Small intestine (tissue), 7 donors: Measurements from ENCODE around the gene SPRYD7. TPM values are rescaled to one million over a fixed set of nuclear protein-coding genes. Genes with fewer than 3 reads are reported as not detected.

ENCODE experiments used
- DNase-seq, 2 donors: peaks; one replicate each; pipeline versions ENCODE4 v3.0.0 to v3.0.0-alpha.2; 2013
- FAIRE-seq: peaks from 2 replicates; lab custom pipeline; 2012; peaks lifted over from hg19 to GRCh38; lab: Jason Lieb, UNC
- H3K27ac ChIP-seq, 3 donors: one replicate each; pipeline ENCODE4 v1.5.1; 2013; ENCODE audit warnings: low read length in 2 of 3, mild to moderate bottlenecking in 2 of 3, control low read depth in 1 of 3, inconsistent platforms in 1 of 3, low read depth in 1 of 3, moderate library complexity in 1 of 3
- H3K27me3 ChIP-seq, 3 donors: one replicate each; pipeline ENCODE4 v1.6.1; 2013; ENCODE audit warnings: low read length in 3 of 3, inconsistent platforms in 1 of 3; ENCODE audit not compliant: control insufficient read depth in 3 of 3, insufficient read depth in 3 of 3
- H3K36me3 ChIP-seq, 3 donors: one replicate each; pipeline ENCODE4 v1.6.1; 2013; ENCODE audit warnings: low read length in 3 of 3, inconsistent platforms in 1 of 3, low read depth in 1 of 3, mild to moderate bottlenecking in 1 of 3, moderate library complexity in 1 of 3; ENCODE audit not compliant: control insufficient read depth in 3 of 3, insufficient read depth in 2 of 3
- H3K4me1 ChIP-seq, 3 donors: one replicate each; pipeline ENCODE4 v1.6.1; 2013; ENCODE audit warnings: low read length in 2 of 3, inconsistent platforms in 1 of 3, low read depth in 1 of 3, mild to moderate bottlenecking in 1 of 3, moderate library complexity in 1 of 3; ENCODE audit not compliant: control insufficient read depth in 3 of 3, insufficient read depth in 2 of 3
- H3K4me3 ChIP-seq, 3 donors: one replicate each; pipeline ENCODE4 v1.5.1; 2013; ENCODE audit warnings: low read length in 3 of 3, control low read depth in 1 of 3, inconsistent platforms in 1 of 3, low read depth in 1 of 3, mild to moderate bottlenecking in 1 of 3, moderate library complexity in 1 of 3
- H3K9me3 ChIP-seq, 2 donors: one replicate each; pipeline ENCODE4 v1.6.1; 2013; ENCODE audit warnings: low read depth in 1 of 2, low read length in 1 of 2; ENCODE audit not compliant: control insufficient read depth in 2 of 2, insufficient read depth in 1 of 2
- WGBS, 3 donors: extraction: QIAGEN DNeasy Blood & Tissue Kit; methylation state at CpG; one replicate each; pipeline ENCODE4 v1.1.7; 2013; 5-methylcytosine and 5-hydroxymethylcytosine counted together
- polyA plus RNA-seq, 4 donors: library from polyadenylated mRNA; stranded (reverse) in 3 of 4; unstranded in 1 of 4; fragments of 200-250 nt in 3 of 4; fragments of 120-200 nt in 1 of 4; gene quantifications; one replicate each; pipeline versions ENCODE4 v1.2.1 to v1.2.3, GENCODE V29; 2013
- donor health status: healthy with polysubstance abuse.
- donor health status: control.
- donor health status: control.
- donor health status: Bipolar disorder and iron deficiency.
- donor health status: healthy.

The SPRYD7 gene
- polyA plus RNA-seq, 4 donors: 7.0 to 11.9 (median 7.7) TPM

DNA sequence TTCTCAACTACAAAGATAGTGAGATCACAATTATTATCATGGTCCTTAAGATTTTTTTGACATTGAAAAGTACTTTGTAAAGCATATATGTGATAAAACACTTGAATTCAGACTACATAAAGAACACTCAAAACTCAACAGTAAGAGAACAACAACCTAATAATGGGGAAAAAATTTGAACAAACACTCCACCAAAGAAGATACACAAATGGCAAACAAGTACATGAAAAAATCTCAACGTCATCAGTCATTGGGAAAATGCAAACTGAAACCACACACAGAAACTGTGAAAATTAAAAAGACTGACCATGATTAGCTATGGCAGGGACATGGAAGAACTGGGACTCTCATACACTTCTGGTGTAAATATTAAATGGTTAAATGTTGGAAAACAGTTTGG is 70.9 kb downstream of the SPRYD7 start:
- 34 to 75% (median 64%) methylated on average over 1 of the region's 1 CpG for WGBS, 3 donors

DNA sequence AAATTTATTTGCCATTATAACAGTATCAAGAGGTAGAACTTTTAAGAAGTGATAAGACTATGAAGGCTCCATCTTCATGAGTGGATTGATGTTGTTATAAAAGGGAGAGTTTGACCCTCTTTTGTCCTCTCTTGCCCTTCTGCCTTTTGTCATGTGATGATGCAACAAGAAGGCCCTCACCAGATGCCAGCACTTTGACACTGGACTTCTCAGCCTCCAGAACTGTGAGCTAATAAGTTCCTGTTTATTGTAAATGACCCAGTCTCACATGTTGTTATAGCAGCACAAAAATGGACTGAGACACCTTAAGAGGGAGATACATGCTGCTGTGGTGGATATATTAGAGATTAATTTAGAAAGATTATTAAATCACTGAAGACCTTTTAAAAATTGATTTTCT is 71.6 kb downstream of the SPRYD7 start:
- H3K9me3 ChIP-seq: no peaks in the 10 kb centered on the region
- H3K4me1 ChIP-seq: no peaks in the 10 kb centered on the region
- H3K27me3 ChIP-seq: no peaks in the 10 kb centered on the region
- H3K27ac ChIP-seq: no peak overlapping the region
- no peak for FAIRE-seq
- no peaks in the 10 kb centered on the region for H3K36me3 ChIP-seq
- DNase-seq: no peak
- H3K4me3 ChIP-seq: no peak overlapping the region

More for the DNA sequence above, 70.9 kb downstream of the SPRYD7 start:
- Histone ChIP-seq H3K4me3 (no peak overlapping the region), H3K9me3 (no peaks in the 10 kb centered on the region), H3K27ac (no peak overlapping the region), H3K36me3 (no peaks in the 10 kb centered on the region), H3K27me3 (no peaks in the 10 kb centered on the region), H3K4me1 (no peaks in the 10 kb centered on the region)
- DNase-seq (no peak), FAIRE-seq (no peak)

Other genes starting within 250 kb of the SPRYD7 start
- 10 to 100 TPM in 3 of 4 donors, 1 to 10 TPM in 1; 5.6 to 59.5 (median 26.3) TPM for gene EBPL, start 244.9 kb downstream of the SPRYD7 start, polyA plus RNA-seq
- 10 to 100 TPM; 14.3 to 24.5 (median 15.0) TPM for gene KPNA3, start 143.7 kb downstream of the SPRYD7 start, polyA plus RNA-seq
- gene TRIM13, start 60.7 kb upstream of the SPRYD7 start, polyA plus RNA-seq: 10 to 100 TPM in 3 of 4 donors, 1 to 10 TPM in 1; 9.2 to 31.5 (median 10.9) TPM
- under 1 TPM in 2 of 4 donors, not detected in 2; 0.36 to 0.74 TPM for gene KCNRG, start 79.1 kb upstream of the SPRYD7 start, polyA plus RNA-seq